ENCODE data around the gene LYSMD2.

- TF ChIP-seq CTCF (IDR thresholded peaks at IDR 0.05) = no peak
- TF ChIP-seq POLR2A (IDR thresholded peaks at IDR 0.05) = no peak
- no peak for TF ChIP-seq EP300 (IDR thresholded peaks at IDR 0.05)
These were observed 19.2 kb downstream of the LYSMD2 start for GRCh38 chr15:51718219-51718618.
